Measurements from ENCODE around the gene LYST.

DNA sequence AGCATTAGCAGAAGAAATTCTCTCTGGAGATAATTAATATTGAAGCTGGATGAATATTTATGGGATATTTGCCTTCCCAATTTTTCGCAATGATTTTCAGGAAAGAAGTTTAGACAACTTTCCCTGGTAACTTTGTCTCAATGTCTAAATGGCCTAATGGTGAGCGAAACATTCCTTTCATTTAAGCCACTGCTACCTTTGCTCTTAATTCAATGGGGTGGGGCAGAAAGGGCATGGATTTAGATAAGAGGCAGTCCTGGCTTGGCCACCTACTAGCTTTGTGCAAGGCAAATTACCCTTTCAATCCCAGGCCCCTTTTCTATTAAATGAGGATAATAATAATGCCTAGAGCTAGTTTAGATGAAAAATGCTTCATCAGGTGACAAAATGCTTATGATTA lies 27.1 kb upstream of the LYST start:
- TF ChIP-seq, protein P1, sequence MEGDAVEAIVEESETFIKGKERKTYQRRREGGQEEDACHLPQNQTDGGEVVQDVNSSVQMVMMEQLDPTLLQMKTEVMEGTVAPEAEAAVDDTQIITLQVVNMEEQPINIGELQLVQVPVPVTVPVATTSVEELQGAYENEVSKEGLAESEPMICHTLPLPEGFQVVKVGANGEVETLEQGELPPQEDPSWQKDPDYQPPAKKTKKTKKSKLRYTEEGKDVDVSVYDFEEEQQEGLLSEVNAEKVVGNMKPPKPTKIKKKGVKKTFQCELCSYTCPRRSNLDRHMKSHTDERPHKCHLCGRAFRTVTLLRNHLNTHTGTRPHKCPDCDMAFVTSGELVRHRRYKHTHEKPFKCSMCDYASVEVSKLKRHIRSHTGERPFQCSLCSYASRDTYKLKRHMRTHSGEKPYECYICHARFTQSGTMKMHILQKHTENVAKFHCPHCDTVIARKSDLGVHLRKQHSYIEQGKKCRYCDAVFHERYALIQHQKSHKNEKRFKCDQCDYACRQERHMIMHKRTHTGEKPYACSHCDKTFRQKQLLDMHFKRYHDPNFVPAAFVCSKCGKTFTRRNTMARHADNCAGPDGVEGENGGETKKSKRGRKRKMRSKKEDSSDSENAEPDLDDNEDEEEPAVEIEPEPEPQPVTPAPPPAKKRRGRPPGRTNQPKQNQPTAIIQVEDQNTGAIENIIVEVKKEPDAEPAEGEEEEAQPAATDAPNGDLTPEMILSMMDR (IDR thresholded peaks at IDR 0.05; ENCODE audit: insufficient read depth, low read length, poor library complexity, severe bottlenecking), result no peak
- TF ChIP-seq EZH2phosphoT487 (conservative IDR thresholded peaks at IDR 0.05; ENCODE audit: low read length), result no peak
